SKM-1 (cell line): Measurements from ENCODE around the gene CACNA2D1.
"Not testable (repeated sequence)": the region's sequence is repeated elsewhere in the genome, so short reads cannot be mapped to it uniquely, and the experiment has no call there.

Experiments
- DNase-seq: peaks from one replicate; lab custom pipeline; 2025; ENCODE audit not compliant: unreplicated experiment; lab: John Stamatoyannopoulos, UW

Gene CACNA2D1

GRCh38 chr7:82053453-82054032 is 390.0 kb downstream of the CACNA2D1 start:
- no peak for DNase-seq

GRCh38 chr7:82051601-82052000 is 392.0 kb downstream of the CACNA2D1 start:
- no peak for DNase-seq

DNA sequence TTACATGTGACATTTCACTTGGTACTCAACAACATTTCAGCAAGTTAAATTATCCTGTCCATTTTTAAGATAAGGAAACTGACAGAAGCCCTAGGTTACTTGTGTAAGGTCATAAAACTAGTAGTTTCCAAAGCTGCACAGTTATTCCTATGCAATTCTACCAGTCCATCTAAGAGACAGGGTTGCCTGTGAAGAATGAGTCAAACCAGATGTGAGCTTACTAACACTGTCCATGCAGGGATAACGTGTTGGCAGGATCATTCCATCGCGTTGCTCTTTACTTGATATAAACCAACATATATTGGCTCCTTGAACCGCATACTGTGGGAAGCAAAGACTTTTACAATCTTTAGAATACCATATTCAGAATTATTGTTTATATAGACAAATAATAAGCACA is 392.8 kb downstream of the CACNA2D1 start:
- no peak for DNase-seq

DNA sequence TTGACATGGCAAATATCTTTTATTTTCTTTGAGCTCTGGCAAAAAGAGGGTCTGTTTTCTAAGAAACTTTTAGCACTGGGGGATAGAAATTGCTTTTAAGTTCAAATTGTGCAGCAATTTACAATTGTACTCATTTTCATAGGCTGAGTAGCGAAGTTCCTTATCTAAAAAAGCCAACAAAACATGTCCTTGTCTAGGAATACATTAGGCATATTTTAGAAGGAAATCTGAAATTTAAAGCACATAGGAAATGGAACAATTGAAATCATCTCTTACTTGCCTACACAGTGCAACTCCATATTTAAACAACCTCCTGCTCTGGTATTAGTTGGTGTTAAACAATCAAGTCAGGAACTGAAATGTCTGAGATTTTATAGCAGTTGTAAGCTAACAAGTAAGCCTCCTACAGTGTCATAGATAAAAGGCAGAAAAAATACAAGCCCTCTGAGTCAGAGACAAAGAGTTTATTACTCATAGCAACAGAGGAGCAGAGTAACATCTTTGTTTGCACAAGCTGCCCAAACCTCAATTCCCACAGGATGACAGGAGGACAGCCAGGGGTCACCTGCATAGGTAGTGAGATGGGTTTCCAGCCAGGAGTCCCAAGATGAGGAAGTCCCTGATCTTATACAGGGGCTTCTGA is 393.6 kb downstream of the CACNA2D1 start:
- DNase-seq = no peak

DNA sequence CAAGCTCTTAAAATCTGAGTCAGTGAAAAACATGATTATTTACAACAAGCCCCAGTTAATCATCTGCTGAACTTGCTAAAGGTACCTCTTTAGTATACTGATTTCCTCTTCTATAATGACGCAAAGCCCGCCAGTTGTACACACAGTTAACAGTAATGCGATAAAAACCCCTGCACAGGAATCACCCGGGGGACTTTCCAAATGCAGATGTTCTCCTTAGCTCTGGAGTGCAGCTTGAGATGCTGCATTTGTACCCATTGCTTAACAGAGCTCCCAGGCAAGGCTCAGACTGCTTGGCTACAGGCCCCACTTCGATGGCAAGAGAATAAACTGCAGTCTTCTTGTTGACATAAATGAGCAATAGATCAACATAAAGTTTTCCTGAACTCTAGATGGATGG is 394.1 kb downstream of the CACNA2D1 start:
- DNase-seq = no peak

GRCh38 chr7:82044497-82045080 is 399.0 kb downstream of the CACNA2D1 start:
- peak; percentile 15 for DNase-seq

GRCh38 chr7:82039621-82040020 is 404.0 kb downstream of the CACNA2D1 start:
- no peak for DNase-seq

DNA sequence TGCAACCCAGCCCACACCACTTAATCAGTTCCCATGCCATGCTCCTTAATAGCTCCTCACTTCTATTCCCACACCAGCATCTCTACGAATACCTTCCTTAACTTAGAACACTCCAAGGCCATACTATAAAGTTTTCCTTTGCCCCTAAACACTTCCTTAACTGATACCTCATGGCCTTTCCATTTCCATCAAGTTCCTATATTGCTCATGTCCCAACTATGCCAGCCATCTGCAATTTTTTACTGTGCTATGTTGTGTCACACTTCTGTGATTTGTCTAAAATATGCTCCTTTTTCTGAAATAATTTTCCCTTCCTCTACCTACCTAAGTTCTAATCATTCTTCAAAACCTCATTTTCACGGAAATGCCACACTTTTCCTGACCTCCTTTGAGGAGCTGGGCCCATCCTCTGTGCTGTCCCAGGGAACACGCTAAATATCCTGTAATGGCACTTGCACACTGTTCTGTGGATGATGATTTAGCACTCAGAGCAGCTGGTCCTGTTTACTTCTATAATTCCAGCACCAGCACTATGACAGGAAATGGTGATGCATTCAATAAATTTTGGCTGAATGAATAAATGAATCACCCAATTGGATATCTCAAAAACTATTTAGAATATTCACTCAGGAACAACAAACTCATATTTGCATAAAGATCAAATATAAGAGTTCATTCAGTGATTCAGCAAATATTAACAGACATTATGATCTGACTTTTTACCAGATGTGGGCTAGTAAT is 407.3 kb downstream of the CACNA2D1 start:
- DNase-seq = no peak

DNA sequence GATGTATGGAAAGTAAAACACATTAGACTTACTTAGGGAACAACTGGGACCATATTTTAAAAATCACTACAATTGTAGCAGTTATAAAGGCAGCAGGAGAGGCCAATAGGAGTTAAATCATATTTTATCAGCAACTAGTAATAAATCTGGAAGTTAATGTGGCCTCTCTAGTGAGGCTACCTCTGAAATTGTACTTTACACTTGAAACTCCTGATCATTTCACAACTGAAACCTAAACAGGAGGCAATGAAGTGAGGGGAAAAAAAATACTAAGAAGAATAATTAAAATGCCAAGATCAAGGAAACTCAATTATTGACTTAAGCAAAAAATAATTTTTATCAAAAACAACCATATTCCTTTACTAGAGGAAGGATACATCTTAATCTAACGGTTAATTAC is 408.1 kb downstream of the CACNA2D1 start:
- DNase-seq = no peak

GRCh38 chr7:82032901-82033300 is 410.7 kb downstream of the CACNA2D1 start:
- DNase-seq = no peak

GRCh38 chr7:82029236-82029913 is 414.2 kb downstream of the CACNA2D1 start:
- DNase-seq = no peak

GRCh38 chr7:82028097-82028496 is 415.5 kb downstream of the CACNA2D1 start:
- DNase-seq = no peak

DNA sequence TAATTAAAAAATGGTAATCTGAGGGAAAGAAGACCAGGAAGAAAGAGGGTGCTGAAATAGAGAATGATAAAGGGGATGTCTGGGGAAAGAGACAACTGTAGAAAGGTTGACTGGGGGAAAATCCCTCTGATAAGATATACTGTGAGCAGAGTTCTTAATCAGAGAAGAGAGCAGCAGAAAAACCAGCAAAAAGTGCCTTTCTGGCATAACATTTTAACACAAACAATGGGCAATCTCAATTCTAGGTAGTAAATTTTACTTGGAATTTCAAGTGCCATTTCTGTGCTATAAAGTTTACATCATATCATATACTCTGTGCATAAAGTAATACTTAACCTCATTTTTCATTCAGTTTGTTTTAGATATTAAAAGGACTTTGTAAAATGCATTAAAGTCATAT is 421.9 kb downstream of the CACNA2D1 start:
- DNase-seq = no peak

- no peak for DNase-seq
These were observed 422.5 kb downstream of the CACNA2D1 start for GRCh38 chr7:82021036-82021435.

GRCh38 chr7:82019551-82020475 is 423.8 kb downstream of the CACNA2D1 start:
- DNase-seq = no peak

DNA sequence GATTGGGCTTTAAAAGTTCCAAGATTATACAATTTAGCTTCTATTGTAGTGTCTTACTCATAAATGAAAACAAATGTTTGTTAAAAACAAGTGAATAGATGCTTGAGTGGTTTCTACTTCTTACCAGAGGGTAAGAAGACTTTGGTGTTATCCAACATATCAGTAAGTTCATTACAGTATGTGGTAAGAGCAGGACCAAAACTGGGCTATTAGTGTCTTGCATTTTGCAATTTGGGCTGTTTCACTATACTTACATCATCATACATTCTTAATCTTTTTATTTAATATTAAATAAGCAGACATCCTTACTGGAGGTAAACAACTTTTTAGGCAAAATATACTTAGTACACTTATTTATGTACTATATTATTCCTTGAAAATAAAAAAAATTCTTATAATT is 425.4 kb downstream of the CACNA2D1 start:
- no peak for DNase-seq

GRCh38 chr7:82017334-82017943 is 426.1 kb downstream of the CACNA2D1 start:
- no peak for DNase-seq

DNA sequence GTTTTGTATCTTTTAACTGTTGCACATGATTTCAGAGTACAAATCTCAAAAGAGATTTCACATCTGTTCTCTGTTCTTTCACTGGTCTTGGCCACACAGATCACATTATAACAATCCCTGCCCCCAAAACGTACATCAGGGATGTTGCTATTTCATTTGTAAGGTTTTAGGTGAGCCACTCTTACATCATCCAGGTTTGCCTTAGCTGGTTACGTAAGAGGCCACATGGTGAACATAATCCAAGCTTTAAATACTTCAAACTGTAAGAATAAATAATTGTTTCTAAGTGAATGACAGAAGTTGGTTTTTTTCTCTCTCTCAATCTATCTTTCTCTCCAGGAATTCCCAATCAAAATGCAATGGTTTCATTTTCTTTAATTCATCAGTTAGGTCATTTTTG is 427.8 kb downstream of the CACNA2D1 start:
- DNase-seq = no peak

- not testable (repeated sequence) for DNase-seq
These were observed 429.0 kb downstream of the CACNA2D1 start for GRCh38 chr7:82014574-82014973.

DNA sequence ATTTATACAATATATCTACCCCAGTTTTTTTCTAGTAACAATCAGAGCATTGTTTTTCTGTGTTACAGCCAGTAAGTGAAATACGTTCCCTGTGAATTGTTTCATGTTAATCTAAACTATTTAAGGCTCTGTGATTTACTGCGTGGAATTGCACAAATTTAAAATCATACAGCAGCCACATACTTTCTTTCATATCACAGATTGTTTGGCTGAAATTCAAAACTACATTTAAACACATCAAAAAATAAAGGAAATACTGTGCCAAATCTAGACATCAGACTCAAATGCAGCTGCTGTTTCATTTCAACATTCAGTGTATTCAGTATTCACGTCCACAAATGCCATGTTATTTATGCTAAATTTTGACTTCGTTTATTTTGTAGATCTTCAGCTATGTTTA is 431.1 kb downstream of the CACNA2D1 start:
- no peak for DNase-seq
